H9 (cell line): ENCODE measurements around the gene LST1. TPM values are rescaled to one million over a fixed set of nuclear protein-coding genes. Genes with fewer than 3 reads are reported as not detected.

Experiments used
- DNase-seq: peaks from one replicate; pipeline ENCODE4 v3.0.0-alpha.2; 2017
- H2AFZ ChIP-seq: one replicate; pipeline ENCODE4 v1.6.1; 2013; ENCODE audit warnings: mild to moderate bottlenecking, low read length, control low read depth, moderate library complexity
- H2AK5ac ChIP-seq: 2 replicates; pipeline ENCODE4 v1.6.1; 2013; ENCODE audit warnings: low read length, control low read depth, mixed read lengths; ENCODE audit not compliant: insufficient read length
- H2BK120ac ChIP-seq: one replicate; pipeline ENCODE4 v1.6.1; 2013; ENCODE audit warnings: low read depth, mild to moderate bottlenecking, low read length, control low read depth, inconsistent platforms; ENCODE audit not compliant: poor library complexity, severe bottlenecking
- H2BK12ac ChIP-seq: 2 replicates; pipeline ENCODE4 v1.6.1; 2013; ENCODE audit warnings: low read length, control low read depth, mixed read lengths, low read depth; ENCODE audit not compliant: insufficient read length
- H2BK15ac ChIP-seq: 2 replicates; pipeline ENCODE4 v1.6.1; 2013; ENCODE audit warnings: low read depth, low read length, control low read depth
- H2BK20ac ChIP-seq: one replicate; pipeline ENCODE4 v1.6.1; 2013; ENCODE audit warnings: low read depth, mild to moderate bottlenecking, low read length, control low read depth, inconsistent platforms; ENCODE audit not compliant: poor library complexity, severe bottlenecking
- H2BK5ac ChIP-seq: 2 replicates; pipeline ENCODE4 v1.6.1; 2013; ENCODE audit warnings: low read length, control low read depth, mixed read lengths; ENCODE audit not compliant: insufficient read length
- H3K14ac ChIP-seq: 2 replicates; pipeline ENCODE4 v1.6.1; 2013; ENCODE audit warnings: low read length, control low read depth; ENCODE audit not compliant: insufficient read depth
- H3K18ac ChIP-seq: 2 replicates; pipeline ENCODE4 v1.6.1; 2013; ENCODE audit warnings: low read depth, mild to moderate bottlenecking, mixed read lengths, low read length, control low read depth; ENCODE audit not compliant: insufficient read length
- H3K23ac ChIP-seq: 2 replicates; pipeline ENCODE4 v1.6.1; 2013; ENCODE audit warnings: low read length, control low read depth, mixed read lengths, low read depth; ENCODE audit not compliant: insufficient read length
- H3K23me2 ChIP-seq: 2 replicates; pipeline ENCODE4 v1.6.1; 2013; ENCODE audit warnings: low read depth, mild to moderate bottlenecking, mixed read lengths, low read length, control low read depth; ENCODE audit not compliant: insufficient read length, poor library complexity, severe bottlenecking
- H3K27ac ChIP-seq: 2 replicates; pipeline ENCODE4 v1.5.1; 2013; ENCODE audit warnings: low read length, control low read depth, mixed read lengths, low read depth; ENCODE audit not compliant: insufficient read length
- H3K27me3 ChIP-seq: 2 replicates; pipeline ENCODE4 v1.6.1; 2013; ENCODE audit warnings: low read length, control low read depth, inconsistent platforms; ENCODE audit not compliant: insufficient read depth
- H3K4ac ChIP-seq: 2 replicates; pipeline ENCODE4 v1.6.1; 2013; ENCODE audit warnings: low read depth, mild to moderate bottlenecking, control low read depth, inconsistent platforms, low read length, moderate library complexity
- H3K4me1 ChIP-seq: 2 replicates; pipeline ENCODE4 v1.6.1; 2013; ENCODE audit warnings: low read length, control low read depth, inconsistent platforms; ENCODE audit not compliant: insufficient read depth
- H3K4me2 ChIP-seq: 2 replicates; pipeline ENCODE4 v1.6.1; 2013; ENCODE audit warnings: low read length, control low read depth, mixed read lengths; ENCODE audit not compliant: insufficient read length, insufficient read depth
- H3K56ac ChIP-seq: 2 replicates; pipeline ENCODE4 v1.6.1; 2013; ENCODE audit warnings: low read depth, mild to moderate bottlenecking, mixed read lengths, low read length, control low read depth; ENCODE audit not compliant: insufficient read length
- H3K79me1 ChIP-seq: 2 replicates; pipeline ENCODE4 v1.6.1; 2013; ENCODE audit warnings: low read depth, mild to moderate bottlenecking, moderate library complexity, low read length, control low read depth, inconsistent platforms; ENCODE audit not compliant: insufficient read depth, poor library complexity, severe bottlenecking
- H3K79me2 ChIP-seq: 2 replicates; pipeline ENCODE4 v1.6.1; 2013; ENCODE audit warnings: low read length, control low read depth, inconsistent platforms; ENCODE audit not compliant: insufficient read depth
- H3K9ac ChIP-seq: 2 replicates; pipeline ENCODE4 v1.6.1; 2013; ENCODE audit warnings: low read length, control low read depth, mixed read lengths; ENCODE audit not compliant: insufficient read length; ENCODE audit errors: extremely low read depth
- H3K9me3 ChIP-seq: one replicate; pipeline ENCODE4 v1.6.1; 2013; ENCODE audit warnings: low read depth, low read length, inconsistent platforms; ENCODE audit not compliant: control insufficient read depth
- H3T11ph ChIP-seq: one replicate; pipeline ENCODE4 v1.6.1; 2013; ENCODE audit warnings: mild to moderate bottlenecking, low read length, control low read depth, inconsistent platforms
- H4K20me1 ChIP-seq: one replicate; pipeline ENCODE4 v1.6.1; 2013; ENCODE audit not compliant: control insufficient read depth, insufficient read length, insufficient read depth
- H4K5ac ChIP-seq: 2 replicates; pipeline ENCODE4 v1.6.1; 2013; ENCODE audit warnings: low read depth, mild to moderate bottlenecking, mixed read lengths, low read length, control low read depth; ENCODE audit not compliant: insufficient read length
- H4K8ac ChIP-seq: replicated peaks from 2 replicates; pipeline ENCODE4 v1.6.1; 2013; ENCODE audit warnings: low read length, control low read depth, mixed read lengths, low read depth; ENCODE audit not compliant: insufficient read length
- H4K91ac ChIP-seq: 2 replicates; pipeline ENCODE4 v1.6.1; 2013; ENCODE audit warnings: low read depth, mild to moderate bottlenecking, moderate library complexity, mixed read lengths, low read length, control low read depth; ENCODE audit not compliant: insufficient read length
- H3K27ac Mint-ChIP-seq, 3 experiments: 2 replicates in 2 of 3; 3 replicates in 1 of 3; pipeline ENCODE4 v1.8.0; 2020 to 2021; ENCODE audit warnings: mixed read lengths in 3 of 3, mild to moderate bottlenecking in 1 of 3, moderate library complexity in 1 of 3
- H3K27me3 Mint-ChIP-seq: 2 replicates; pipeline ENCODE4 v1.8.0; 2021; ENCODE audit warnings: low read depth, mild to moderate bottlenecking, moderate library complexity, mixed read lengths
- H3K36me3 Mint-ChIP-seq, 3 experiments: 2 replicates in 2 of 3; 3 replicates in 1 of 3; pipeline ENCODE4 v1.8.0; 2020 to 2021; ENCODE audit warnings: low read depth in 3 of 3, mixed read lengths in 3 of 3; ENCODE audit not compliant: insufficient read depth in 1 of 3
- H3K4me1 Mint-ChIP-seq, 2 experiments: 2 replicates each; pipeline ENCODE4 v1.8.0; 2020; ENCODE audit warnings: mixed read lengths in 2 of 2
- H3K4me3 Mint-ChIP-seq, 2 experiments: 2 replicates in 1 of 2; 3 replicates in 1 of 2; pipeline ENCODE4 v1.8.0; 2020 to 2021; ENCODE audit warnings: mild to moderate bottlenecking in 2 of 2, mixed read lengths in 2 of 2, moderate library complexity in 1 of 2
- H3K9me3 Mint-ChIP-seq, 2 experiments: 2 replicates in 1 of 2; 3 replicates in 1 of 2; pipeline ENCODE4 v1.8.0; 2020; ENCODE audit warnings: mild to moderate bottlenecking in 2 of 2, mixed read lengths in 2 of 2, moderate library complexity in 1 of 2
- CTCF ChIP-seq: fragments of 200-600 bp; sonication (generic); conservative IDR thresholded peaks from 3 replicates; pipeline ENCODE4 v1.8.0; 2021; ENCODE audit warnings: antibody characterized with exemption, mild to moderate bottlenecking
- WGBS: extraction: QIAGEN DNeasy Blood & Tissue Kit; methylation state at CpG from one replicate; pipeline ENCODE4 v1.1.7; 2013; ENCODE audit warnings: missing lambda C conversion rate, low lambda C conversion rate, mixed read lengths; ENCODE audit not compliant: insufficient read length; ENCODE audit errors: extremely low coverage; 5-methylcytosine and 5-hydroxymethylcytosine counted together
- total RNA-seq: library from RNA; stranded (reverse); gene quantifications from 2 replicates; pipeline ENCODE4 v1.2.1, GENCODE V29; 2021

The LST1 gene
- total RNA-seq, 1 experiment from 2014 or later = not detected

DNA sequence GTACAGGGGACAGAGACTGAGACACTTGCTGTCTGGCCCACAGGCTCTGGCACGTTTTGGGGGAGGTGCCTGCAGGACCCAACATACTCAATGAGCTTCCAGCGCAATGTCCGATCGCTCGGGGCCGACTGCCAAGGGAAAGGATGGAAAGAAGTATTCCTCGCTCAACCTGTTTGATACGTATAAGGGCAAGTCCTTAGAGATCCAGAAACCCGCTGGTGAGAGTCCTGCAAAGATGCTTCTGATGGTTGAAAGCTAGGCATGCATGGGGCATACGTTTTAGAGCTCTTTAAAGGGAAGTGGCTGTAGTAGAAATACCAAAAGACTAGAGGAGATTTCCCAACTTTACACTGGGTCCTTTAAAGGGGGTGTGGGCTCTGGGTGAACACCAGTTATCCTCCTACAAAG, 36.6 kb downstream of the LST1 start:
- Histone ChIP-seq H3K14ac (no peak overlapping the region), H3K4me1 (peaks cover 3% of the 10 kb centered on the region; the same call in 1 of the 2 replicates), H3K56ac (no peak overlapping the region), H3K9me3 (no peaks in the 10 kb centered on the region), H2BK15ac (no peak overlapping the region), H3K4ac (no peak overlapping the region), H2BK5ac (no peak overlapping the region), H4K91ac (no peak overlapping the region), H2BK12ac (no peak overlapping the region), H3K79me1 (peaks cover 5% of the 10 kb centered on the region), H2AK5ac (no peak overlapping the region), H3K23me2 (peaks cover 8% of the 10 kb centered on the region), H2BK20ac (no peak overlapping the region), H4K20me1 (no peaks in the 10 kb centered on the region), H3T11ph (no peak overlapping the region), H3K27ac (no peak overlapping the region), H2BK120ac (no peak overlapping the region), H3K23ac (no peak overlapping the region), H3K4me2 (peak overlapping the region; percentile 92), H3K27me3 (no peaks in the 10 kb centered on the region), H4K5ac (no peak overlapping the region), H4K8ac (no peak overlapping the region), H3K9ac (no peak overlapping the region), H3K79me2 (peaks cover 20% of the 10 kb centered on the region), H3K18ac (no peak overlapping the region), H2AFZ (no peak overlapping the region)
- peak overlapping the region; percentile 32 to 99 (median 98); a peak in 6 of 7 replicates for H3K27ac Mint-ChIP-seq
- no peaks in the 10 kb centered on the region; a peak in 1 of 5 replicates for H3K9me3 Mint-ChIP-seq
- no peaks in the 10 kb centered on the region; the same call in 1 of the 2 replicates for H3K27me3 Mint-ChIP-seq
- peaks cover 60 to 66% (median 66%) of the 10 kb centered on the region in 3 experiments for H3K36me3 Mint-ChIP-seq
- WGBS = no CpG with 5 or more reads among the region's 10 CpGs
- no peak for TF ChIP-seq CTCF
- H3K4me3 Mint-ChIP-seq = peak overlapping the region; percentile 93 to 98
- H3K4me1 Mint-ChIP-seq = peaks cover 14 to 16% of the 10 kb centered on the region in 2 experiments
- DNase-seq = no peak
